HUES6 (cell line): ENCODE data around the gene MED26.
A peak's percentile ranks its signal among the peaks of the same experiment; 100 is the strongest.
"Not testable (repeated sequence)": the region's sequence is repeated elsewhere in the genome, so short reads cannot be mapped to it uniquely, and the experiment has no call there.

ENCODE experiments used
- H3K27ac ChIP-seq: 2 replicates; pipeline ENCODE4 v1.7.0; 2013; ENCODE audit warnings: low read depth, mild to moderate bottlenecking, low read length, inconsistent platforms
- H3K27me3 ChIP-seq: 2 replicates; pipeline ENCODE4 v1.6.1; 2013; ENCODE audit warnings: low read length; ENCODE audit not compliant: control insufficient read depth, insufficient read depth
- H3K36me3 ChIP-seq: 2 replicates; pipeline ENCODE4 v1.6.1; 2013; ENCODE audit warnings: low read length; ENCODE audit not compliant: control insufficient read depth, insufficient read depth
- H3K4me1 ChIP-seq: 2 replicates; pipeline ENCODE4 v1.6.1; 2013; ENCODE audit warnings: low read length; ENCODE audit not compliant: control insufficient read depth, insufficient read depth
- H3K4me3 ChIP-seq: 2 replicates; pipeline ENCODE4 v1.5.1; 2013; ENCODE audit warnings: low read depth, low read length
- H3K9ac ChIP-seq: one replicate; pipeline ENCODE4 v1.6.1; 2013; ENCODE audit warnings: mild to moderate bottlenecking, low read length
- H3K9me3 ChIP-seq: 2 replicates; pipeline ENCODE4 v1.6.1; 2013; ENCODE audit warnings: low read depth, low read length; ENCODE audit not compliant: control insufficient read depth, insufficient read depth

Gene MED26

DNA sequence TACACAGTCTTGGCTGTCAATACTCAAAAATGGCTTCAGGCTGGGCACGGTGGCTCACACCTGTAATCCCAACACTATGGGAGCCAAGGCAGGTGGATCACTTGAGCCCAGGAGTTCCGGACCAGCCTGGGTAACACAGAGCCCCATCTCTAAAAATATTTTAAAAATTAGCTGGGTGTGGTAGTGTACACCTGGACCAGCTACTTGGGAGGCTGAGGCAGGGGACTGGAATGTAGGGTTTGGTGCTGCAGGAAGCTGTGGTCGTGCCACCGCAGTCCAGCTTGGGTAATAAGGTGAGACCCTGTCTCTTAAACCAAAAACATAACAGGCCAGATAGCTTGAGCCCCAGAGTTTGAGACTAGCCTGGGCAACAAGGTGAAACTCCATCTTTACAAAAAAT is 79.0 kb downstream of the MED26 start:
- H3K27ac ChIP-seq: no peak overlapping the region
- no peak overlapping the region for H3K9ac ChIP-seq
- H3K27me3 ChIP-seq: no peaks in the 10 kb centered on the region
- H3K4me3 ChIP-seq: no peak overlapping the region
- H3K36me3 ChIP-seq: peaks cover 24% of the 10 kb centered on the region
- no peaks in the 10 kb centered on the region for H3K4me1 ChIP-seq
- no peaks in the 10 kb centered on the region for H3K9me3 ChIP-seq

DNA sequence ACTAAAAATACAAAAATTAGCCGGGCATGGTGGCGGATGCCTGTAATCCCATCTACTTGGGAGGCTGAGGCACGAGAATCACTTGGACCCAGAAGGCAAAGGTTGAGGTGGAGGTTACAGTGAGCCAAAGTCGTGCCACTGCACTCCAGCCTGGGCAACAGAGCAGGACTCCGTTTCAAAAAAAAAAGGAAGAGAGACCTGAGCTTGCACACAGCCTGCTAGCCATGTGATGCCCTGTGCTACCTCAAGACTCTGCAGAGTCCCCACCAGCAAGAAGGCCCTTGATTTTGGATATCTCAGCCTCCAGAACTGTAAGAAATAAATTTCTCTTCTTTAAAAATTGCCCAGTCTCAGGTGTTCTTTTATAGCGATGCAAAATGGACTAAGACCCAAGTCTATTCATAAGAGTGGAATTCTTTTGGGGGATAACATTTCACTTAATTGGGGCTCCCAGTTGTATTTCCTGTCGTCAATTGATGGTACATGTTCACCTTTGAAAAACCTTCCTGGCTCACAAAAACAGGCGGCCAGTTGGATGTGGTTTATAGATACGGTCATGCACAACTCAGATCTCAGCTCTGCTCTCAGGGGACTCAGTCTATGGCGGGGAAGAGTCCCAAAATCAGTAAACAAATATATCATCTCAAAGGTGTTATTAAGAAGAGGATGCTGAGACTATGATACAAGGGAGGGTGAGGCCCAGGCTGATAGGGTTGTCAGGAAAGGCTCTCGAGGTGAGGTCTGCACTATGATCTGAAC is 83.4 kb downstream of the MED26 start:
- no peaks in the 10 kb centered on the region for H3K9me3 ChIP-seq
- no peak overlapping the region for H3K27ac ChIP-seq
- H3K4me1 ChIP-seq: no peaks in the 10 kb centered on the region
- H3K27me3 ChIP-seq: no peaks in the 10 kb centered on the region
- no peak overlapping the region for H3K9ac ChIP-seq
- H3K4me3 ChIP-seq: no peak overlapping the region
- H3K36me3 ChIP-seq: peaks cover 16% of the 10 kb centered on the region

DNA sequence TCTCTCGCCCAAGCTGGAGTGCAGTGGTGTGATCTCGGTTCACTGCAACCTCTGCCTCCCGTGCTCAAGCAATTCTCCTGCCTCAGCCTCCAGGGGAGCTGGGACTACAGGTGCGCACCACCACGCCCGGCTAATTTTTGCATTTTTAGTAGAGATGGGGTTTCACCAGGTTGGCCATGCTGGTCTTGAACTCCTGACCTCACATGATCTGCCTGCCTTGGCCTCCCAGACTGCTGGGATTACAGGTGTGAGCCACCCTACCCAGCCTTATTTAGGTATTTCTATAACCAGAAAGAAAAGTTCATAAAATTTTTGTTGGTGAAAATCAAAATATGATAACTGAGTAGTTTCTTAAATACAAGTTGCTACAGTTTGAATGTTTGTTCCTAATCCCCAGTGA is 84.3 kb downstream of the MED26 start:
- Histone ChIP-seq H3K4me3 (peak overlapping the region; percentile 98), H3K36me3 (peaks cover 23% of the 10 kb centered on the region)
- H3K27me3 ChIP-seq, H3K4me1 ChIP-seq, H3K9ac ChIP-seq, H3K27ac ChIP-seq, H3K9me3 ChIP-seq: not testable (repeated sequence)

DNA sequence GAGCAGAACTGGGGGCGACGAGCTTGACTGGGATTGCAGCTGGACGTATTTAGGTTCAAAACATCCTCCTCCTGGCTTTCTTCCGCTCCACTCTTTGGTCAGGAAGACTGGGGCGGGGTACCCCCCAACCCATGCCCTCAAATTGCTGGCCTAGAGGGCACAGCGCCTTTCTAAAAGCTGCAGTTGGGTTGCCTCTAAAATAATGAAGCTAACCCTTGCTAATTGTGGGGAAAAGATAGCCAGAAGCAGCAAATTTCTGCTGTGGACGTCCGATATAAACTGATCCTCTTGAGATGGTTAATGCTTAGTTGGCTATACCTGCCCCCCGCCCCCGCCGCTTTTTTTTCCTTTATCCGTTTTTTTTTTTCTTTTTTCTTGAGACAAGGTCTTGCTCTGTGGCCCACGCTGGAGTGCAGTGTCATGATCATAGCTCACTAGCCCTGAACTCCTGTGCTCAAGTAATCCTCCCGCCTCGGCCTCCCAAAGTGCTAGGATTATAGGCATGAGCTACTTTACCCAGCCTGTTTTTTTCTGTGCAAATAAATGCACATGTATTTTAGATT is 85.0 kb downstream of the MED26 start:
- no peaks in the 10 kb centered on the region for H3K4me1 ChIP-seq
- H3K36me3 ChIP-seq: peaks cover 28% of the 10 kb centered on the region

GRCh38 chr19:16542045-16542909 is 85.7 kb downstream of the MED26 start, which contains the start of gene CHERP:
Gene CHERP, minus strand, starts transcription at chr19:16542437. Its CDS starts 59 bp downstream, at chr19:16542378.
- Histone ChIP-seq H3K4me1 (no peaks in the 10 kb centered on the region), H3K27ac (peak within 1 kb of the TSS; percentile 97), H3K4me3 (peak within 1 kb of the TSS; percentile 98), H3K36me3 (peaks cover 35% of the 10 kb centered on the region), H3K9me3 (no peaks in the 10 kb centered on the region), H3K27me3 (no peaks in the 10 kb centered on the region), H3K9ac (peak within 1 kb of the TSS; percentile 93)

More for the DNA sequence above, 85.0 kb downstream of the MED26 start:
- no peaks in the 10 kb centered on the region for H3K27me3 ChIP-seq
- peak overlapping the region; percentile 97 for H3K27ac ChIP-seq
- H3K9me3 ChIP-seq: no peaks in the 10 kb centered on the region
- peak overlapping the region; percentile 93 for H3K9ac ChIP-seq
- peak overlapping the region; percentile 98 for H3K4me3 ChIP-seq

- Histone ChIP-seq H3K27me3 (no peaks in the 10 kb centered on the region), H3K36me3 (peaks cover 42% of the 10 kb centered on the region), H3K4me3 (peak overlapping the region; percentile 98), H3K9ac (peak overlapping the region; percentile 93), H3K9me3 (no peaks in the 10 kb centered on the region), H3K4me1 (no peaks in the 10 kb centered on the region), H3K27ac (peak overlapping the region; percentile 97)
Observed at GRCh38 chr19:16541526-16542044, 86.4 kb downstream of the MED26 start.

DNA sequence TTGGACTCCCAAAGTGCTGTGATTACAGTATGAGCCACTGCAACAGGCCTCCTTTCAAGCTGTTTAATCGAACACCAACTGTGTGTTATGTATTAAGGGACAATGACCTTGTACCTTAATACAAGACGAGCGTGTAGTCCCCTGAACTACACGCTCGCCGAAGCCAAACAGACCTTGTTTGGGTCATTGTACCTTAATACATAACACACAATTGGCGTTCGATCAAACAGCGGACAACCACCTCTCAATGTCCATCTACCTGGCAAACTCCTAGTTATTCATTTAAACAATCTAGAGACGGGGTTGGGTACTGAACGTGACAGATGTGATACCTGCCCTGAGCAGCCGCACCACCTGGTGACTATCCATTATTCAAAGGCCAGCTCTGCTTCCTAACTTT is 87.1 kb downstream of the MED26 start:
- Histone ChIP-seq H3K9me3 (no peaks in the 10 kb centered on the region), H3K36me3 (peaks cover 48% of the 10 kb centered on the region), H3K4me1 (no peaks in the 10 kb centered on the region), H3K27me3 (no peaks in the 10 kb centered on the region), H3K27ac (no peak overlapping the region), H3K4me3 (peak overlapping the region; percentile 98), H3K9ac (peak overlapping the region; percentile 93)

DNA sequence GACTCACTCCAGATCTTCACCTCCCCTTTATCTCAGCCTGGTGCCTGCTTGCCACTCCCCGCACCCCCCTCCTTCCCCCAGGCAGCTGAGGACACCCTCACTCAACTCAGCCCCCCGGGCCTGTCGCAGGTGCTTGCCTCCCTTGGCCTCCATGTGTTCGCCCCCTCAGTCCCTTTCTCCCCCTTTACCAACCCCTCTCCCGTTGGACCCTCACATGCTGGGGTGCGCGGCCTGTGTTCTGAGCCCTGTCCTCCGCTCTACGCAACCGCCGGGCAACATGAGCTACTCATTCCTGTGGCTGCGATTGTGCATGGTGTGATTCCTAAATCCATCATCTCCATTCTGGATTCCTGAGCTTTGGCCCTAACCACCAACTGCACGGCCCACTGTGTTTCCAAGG is 90.9 kb downstream of the MED26 start:
- no peaks in the 10 kb centered on the region for H3K9me3 ChIP-seq
- no peak overlapping the region for H3K27ac ChIP-seq
- no peaks in the 10 kb centered on the region for H3K27me3 ChIP-seq
- H3K36me3 ChIP-seq: peaks cover 87% of the 10 kb centered on the region
- H3K9ac ChIP-seq: no peak overlapping the region
- H3K4me3 ChIP-seq: no peak overlapping the region
- H3K4me1 ChIP-seq: no peaks in the 10 kb centered on the region

DNA sequence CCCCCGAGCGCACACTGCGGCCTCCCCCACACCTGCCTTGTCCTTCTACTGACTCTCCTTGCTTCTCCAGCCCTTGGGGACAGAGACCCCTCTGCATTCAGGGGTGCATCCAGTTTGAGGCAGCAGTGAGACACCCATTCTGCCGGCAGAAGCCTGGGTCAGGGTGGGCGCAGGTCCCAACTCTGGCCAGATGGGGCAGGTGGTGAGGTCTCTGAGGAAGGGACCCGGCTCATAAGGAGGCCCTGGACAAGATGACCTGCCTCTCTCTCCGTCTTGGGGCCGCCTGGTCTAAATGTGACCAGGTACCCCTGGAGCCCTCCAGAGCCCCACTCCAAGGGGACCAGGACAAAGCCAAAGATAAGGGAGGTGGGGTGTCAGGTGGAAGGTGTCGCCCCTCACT is 91.9 kb downstream of the MED26 start:
- no peaks in the 10 kb centered on the region for H3K4me1 ChIP-seq
- no peaks in the 10 kb centered on the region for H3K27me3 ChIP-seq
- H3K9ac ChIP-seq: no peak overlapping the region
- H3K4me3 ChIP-seq: no peak overlapping the region
- peaks cover 93% of the 10 kb centered on the region for H3K36me3 ChIP-seq
- H3K9me3 ChIP-seq: no peaks in the 10 kb centered on the region
- no peak overlapping the region for H3K27ac ChIP-seq

GRCh38 chr19:16535381-16535780 is 92.6 kb downstream of the MED26 start:
- Histone ChIP-seq H3K9me3 (no peaks in the 10 kb centered on the region), H3K4me1 (no peaks in the 10 kb centered on the region), H3K27me3 (no peaks in the 10 kb centered on the region), H3K36me3 (peaks cover 95% of the 10 kb centered on the region), H3K9ac (no peak overlapping the region), H3K27ac (no peak overlapping the region), H3K4me3 (no peak overlapping the region)
